ENCODE results near the gene HOXB2.
"Not testable (repeated sequence)": the region's sequence is repeated elsewhere in the genome, so short reads cannot be mapped to it uniquely, and the experiment has no call there.

Gene HOXB2

DNA sequence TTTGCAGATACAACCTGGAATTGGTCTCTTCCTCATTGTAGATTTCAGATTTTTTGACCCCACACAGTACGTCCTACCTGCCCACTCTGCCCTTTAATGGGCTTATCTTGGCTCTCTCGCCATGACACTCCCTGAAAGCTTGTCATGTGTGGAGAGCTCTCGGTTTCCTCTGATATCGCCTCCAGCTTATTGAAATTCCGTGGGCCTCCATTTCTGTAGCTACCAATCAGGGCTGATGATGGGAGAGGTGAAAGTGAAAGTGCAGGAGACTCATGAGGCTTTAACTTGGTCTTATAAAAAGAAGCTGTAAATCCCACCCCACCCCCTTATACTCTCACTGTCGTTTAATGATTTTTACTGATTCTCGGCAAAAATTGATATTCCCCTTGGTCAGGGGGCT, 31.8 kb downstream of the HOXB2 start:
- DNase-seq: peak; percentile 41

- DNase-seq: no peak
These were observed 33.9 kb downstream of the HOXB2 start for GRCh38 chr17:48510761-48511604.

- DNase-seq: no peak
These were observed 34.5 kb downstream of the HOXB2 start for GRCh38 chr17:48510381-48510760.

- not testable (repeated sequence) for DNase-seq
These were observed 35.2 kb downstream of the HOXB2 start for GRCh38 chr17:48509708-48510107.

- DNase-seq: no peak
These were observed 38.7 kb downstream of the HOXB2 start for GRCh38 chr17:48506246-48506645.

GRCh38 chr17:48505788-48506187, 39.1 kb downstream of the HOXB2 start:
- peak; percentile 80 for DNase-seq

GRCh38 chr17:48504953-48505352, 40.0 kb downstream of the HOXB2 start:
- DNase-seq: no peak

DNA sequence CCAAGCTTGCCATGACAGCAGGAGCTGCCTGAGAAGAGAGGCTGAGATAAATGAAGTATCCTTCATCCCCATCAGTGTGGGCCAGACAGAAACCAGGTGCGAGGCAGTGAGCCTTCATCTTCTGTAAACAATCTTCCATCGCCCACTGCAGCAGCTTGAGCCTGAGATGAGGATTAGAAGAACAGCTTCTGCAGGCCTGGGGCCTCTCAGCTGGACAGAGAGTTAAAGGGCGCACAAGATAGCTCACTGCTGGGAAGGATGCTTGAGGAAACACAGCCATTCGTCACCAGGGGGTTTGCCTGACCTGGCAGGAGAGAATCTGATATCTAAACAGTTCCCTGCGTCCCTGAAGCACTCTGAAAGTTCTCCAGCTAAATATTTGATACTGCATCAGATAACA, 41.2 kb downstream of the HOXB2 start:
- no peak for DNase-seq

GRCh38 chr17:48502901-48503300, 42.0 kb downstream of the HOXB2 start:
- no peak for DNase-seq

DNA sequence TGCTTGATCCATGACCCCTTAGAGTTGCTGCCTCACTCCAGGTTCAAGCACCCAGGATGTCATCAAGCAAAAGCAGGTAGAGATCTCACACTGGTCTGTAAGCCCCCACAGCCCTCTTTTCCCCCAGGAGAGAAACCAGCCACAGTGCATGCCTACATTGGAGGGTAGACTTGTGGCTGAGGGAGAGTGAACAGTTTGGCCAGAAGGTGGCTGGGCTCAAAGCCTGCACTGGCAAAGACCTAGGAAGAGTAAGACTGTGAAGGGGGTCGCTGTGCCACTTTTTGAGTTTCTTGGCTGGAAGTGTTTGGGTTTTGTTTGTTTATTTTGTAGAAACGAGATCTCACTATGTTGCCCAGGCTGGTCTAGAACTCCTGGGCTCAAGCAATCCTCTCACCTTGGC, 42.6 kb downstream of the HOXB2 start:
- DNase-seq: no peak

DNA sequence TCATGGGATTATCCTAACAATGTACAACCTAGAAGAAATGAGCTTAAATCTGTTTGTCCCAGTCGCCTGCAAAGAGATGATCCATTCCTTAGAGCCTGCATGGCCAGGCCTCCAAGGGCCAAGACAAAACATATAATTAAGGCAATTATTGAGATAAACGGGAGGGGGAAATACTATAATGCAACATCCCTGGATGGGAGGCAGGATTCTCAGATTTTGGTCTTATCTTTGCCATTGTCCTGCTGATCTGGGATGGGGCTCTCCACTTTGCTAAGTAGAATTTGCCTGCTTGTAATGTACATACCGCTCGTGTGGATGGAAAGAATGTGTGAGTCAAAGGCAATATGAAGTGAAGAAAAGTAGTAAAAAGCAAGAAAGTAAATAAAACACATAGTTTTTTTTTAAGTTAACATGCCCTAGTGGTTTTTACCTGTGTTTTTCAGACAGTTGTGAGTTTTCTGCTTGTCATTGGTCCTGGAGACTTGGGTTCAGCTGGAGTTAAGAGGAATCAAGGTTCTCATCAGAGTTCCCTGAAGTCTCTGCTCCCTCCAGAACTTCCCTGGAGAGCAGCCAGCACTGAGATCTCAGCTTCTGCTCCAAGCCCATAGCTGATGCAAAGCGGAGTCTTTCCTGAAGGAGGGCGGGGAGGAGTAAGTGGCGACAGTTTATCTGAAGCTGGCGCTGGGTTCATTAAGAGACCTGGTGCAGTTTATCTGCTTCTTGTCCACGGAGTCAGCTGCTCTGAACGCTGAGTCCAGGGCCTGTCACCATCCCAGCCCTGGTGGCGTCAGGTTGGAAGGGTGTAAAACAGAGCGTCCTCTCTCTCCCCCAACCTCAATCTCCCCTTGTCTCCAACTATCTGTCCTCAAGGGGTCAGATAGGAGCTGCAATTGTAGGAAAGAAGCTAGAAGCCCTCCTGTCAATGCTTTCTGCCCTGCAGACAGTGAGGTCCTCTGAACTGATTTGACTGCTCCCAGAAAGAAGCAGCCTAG, 44.2 kb downstream of the HOXB2 start:
- peak; percentile 76 for DNase-seq

DNA sequence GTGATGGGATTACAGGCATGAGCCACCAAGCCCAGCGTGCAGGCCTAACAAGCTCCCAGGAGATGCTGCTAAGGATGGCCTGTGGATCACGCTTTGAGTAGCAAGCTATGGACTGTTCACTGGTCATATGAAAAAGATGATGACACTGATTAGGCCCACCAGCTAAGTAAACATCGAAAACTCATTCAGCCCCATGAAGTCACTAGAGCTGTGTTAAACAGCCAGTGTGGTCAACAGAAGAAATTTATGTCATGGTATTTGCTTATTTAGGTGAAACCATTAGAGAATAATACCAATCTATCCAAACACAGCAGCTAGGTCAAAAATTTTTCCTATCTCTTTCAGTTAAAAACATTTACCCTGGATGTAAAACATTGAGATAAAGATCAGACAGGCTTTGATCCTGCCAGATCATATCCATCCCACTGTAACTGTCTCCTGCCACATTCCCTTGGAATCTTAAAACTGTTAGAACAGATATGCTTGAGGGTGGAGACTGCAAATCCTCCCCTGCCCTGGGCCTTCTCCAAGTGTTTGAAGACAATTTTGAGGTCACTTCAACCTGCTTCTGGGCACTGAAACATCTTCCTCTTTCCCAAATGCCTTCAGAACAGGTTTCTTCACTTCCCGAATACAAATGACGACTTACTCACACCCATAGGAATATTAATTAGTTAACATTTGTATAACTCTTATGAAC, 45.0 kb downstream of the HOXB2 start:
- no peak for DNase-seq

- no peak for DNase-seq
These were observed 45.7 kb downstream of the HOXB2 start for GRCh38 chr17:48499248-48499647.

DNA sequence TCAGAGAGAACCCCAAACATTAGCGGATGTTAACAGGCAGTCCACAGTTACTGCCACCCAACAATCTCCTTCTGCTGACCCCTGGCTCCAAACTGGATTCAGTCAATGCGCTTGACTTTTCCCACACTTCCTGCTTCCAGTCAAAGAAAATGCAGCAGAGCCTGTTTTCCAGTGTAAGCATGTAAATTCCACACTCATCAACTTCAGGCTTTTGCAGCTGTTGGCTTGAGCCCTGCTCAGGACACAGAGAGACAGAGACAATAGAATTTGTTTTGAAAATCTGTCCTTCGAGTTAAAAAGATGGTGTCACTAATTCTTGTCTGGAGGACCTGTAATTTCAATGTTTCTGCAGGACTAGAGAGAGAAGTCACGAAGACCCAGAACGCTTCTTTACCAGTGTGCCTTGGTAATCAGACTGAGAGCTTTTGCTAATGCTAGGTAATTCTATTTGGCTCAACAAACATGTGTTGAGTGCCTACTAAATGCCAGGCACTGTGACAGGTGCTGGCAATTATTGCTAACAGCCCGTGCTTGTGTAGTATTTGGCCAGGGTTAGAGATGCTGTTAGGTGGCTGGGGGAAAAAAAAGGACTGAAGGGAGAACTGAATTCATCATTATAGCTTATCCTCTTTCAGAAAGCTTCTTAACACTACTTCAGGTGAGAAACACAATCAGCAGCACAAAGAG, 46.6 kb downstream of the HOXB2 start:
- no peak for DNase-seq

- DNase-seq: no peak
These were observed 47.8 kb downstream of the HOXB2 start for GRCh38 chr17:48497103-48497502.

- DNase-seq: no peak
These were observed 50.6 kb downstream of the HOXB2 start for GRCh38 chr17:48494335-48494734.
